ENCODE data around the gene MAP2K4.
A peak's percentile ranks its signal among the peaks of the same experiment; 100 is the strongest.

Gene MAP2K4

GRCh38 chr17:12089809-12090384 lies 69.2 kb downstream of the MAP2K4 start:
- Histone ChIP-seq H3K4ac (ENCODE audit: low read depth in 1 of 2, low read length in 2 of 2) (peak overlapping the region in 1 of 2 experiments; percentile 31), H3K23ac (ENCODE audit: low read length in 2 of 2) (no peak overlapping the region), H3K4me2 (ENCODE audit: low read length, poor library complexity, severe bottlenecking) (no peak overlapping the region), H3K79me1 (replicated peaks; ENCODE audit: low read length, poor library complexity, severe bottlenecking) (peaks cover 27% of the 10 kb centered on the region), H3K18ac (ENCODE audit: low read depth in 1 of 2, low read length in 2 of 2) (peak overlapping the region in 1 of 2 experiments; percentile 72), H3K9ac (ENCODE audit: low read length) (no peak overlapping the region), H2BK15ac (ENCODE audit: low read depth, poor library complexity, severe bottlenecking) (no peak overlapping the region), H3K9me3 (ENCODE audit: control insufficient read depth, low read length) (no peaks in the 10 kb centered on the region), H3K27me3 (ENCODE audit: control insufficient read depth in 1 of 2, insufficient read depth in 1 of 2, low read length in 2 of 2) (no peaks in the 10 kb centered on the region), H2BK120ac (ENCODE audit: low read depth, low read length) (no peak overlapping the region), H4K8ac (ENCODE audit: low read length) (peak overlapping the region; percentile 29), H3K36me3 (ENCODE audit: control insufficient read depth in 1 of 2, insufficient read depth in 2 of 2, low read depth in 1 of 2, low read length in 2 of 2) (peaks cover 0 to 10% of the 10 kb centered on the region in 2 experiments), H4K91ac (ENCODE audit: low read length) (no peak overlapping the region), H2AK5ac (ENCODE audit: low read length, severe bottlenecking) (peak overlapping the region; percentile 18), H3K27ac (ENCODE audit: low read length, poor library complexity, severe bottlenecking) (peak overlapping the region; percentile 41), H3K4me1 (ENCODE audit: control insufficient read depth, insufficient read depth, low read depth, low read length) (peaks cover 2% of the 10 kb centered on the region), H3K14ac (ENCODE audit: low read length in 2 of 2) (no peak overlapping the region), H3K4me3 (ENCODE audit: insufficient read depth in 1 of 2, low read depth in 1 of 2, low read length in 2 of 2) (no peak overlapping the region), H2BK12ac (ENCODE audit: low read length in 2 of 2) (peak overlapping the region in 1 of 2 experiments; percentile 63), H2AFZ (ENCODE audit: low read depth, low read length) (no peak overlapping the region), H2BK5ac (ENCODE audit: low read depth, low read length, poor library complexity, severe bottlenecking) (no peak overlapping the region)
- WGBS = 100% methylated on average over 1 of the region's 3 CpGs
- DNase-seq = peak; percentile 66

DNA sequence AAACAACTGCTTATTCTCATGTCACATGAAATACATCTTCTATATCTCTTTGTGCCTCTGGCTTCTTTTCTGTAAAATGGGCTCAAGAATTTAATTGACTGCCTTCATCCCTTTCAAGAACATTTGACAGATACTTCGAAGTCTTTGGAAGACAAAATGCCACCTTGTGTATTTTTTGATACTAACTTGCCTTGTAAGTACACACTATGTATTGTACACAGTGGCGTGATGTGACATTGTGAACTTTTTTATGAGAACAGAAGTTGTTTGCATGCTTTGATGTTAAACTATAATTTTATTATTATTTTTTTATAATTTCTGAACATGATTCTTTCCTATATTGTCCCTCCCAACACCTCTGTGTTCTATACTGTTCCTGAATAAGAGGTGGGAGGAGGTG lies 73.7 kb downstream of the MAP2K4 start:
- Histone ChIP-seq H3K27me3 (ENCODE audit: control insufficient read depth in 1 of 2, insufficient read depth in 1 of 2, low read length in 2 of 2) (no peaks in the 10 kb centered on the region), H3K23ac (ENCODE audit: low read length in 2 of 2) (no peak overlapping the region), H3K4me1 (ENCODE audit: control insufficient read depth, insufficient read depth, low read depth, low read length) (peaks cover 2% of the 10 kb centered on the region), H3K4ac (ENCODE audit: low read depth in 1 of 2, low read length in 2 of 2) (no peak overlapping the region), H3K27ac (ENCODE audit: low read length, poor library complexity, severe bottlenecking) (no peak overlapping the region), H3K36me3 (ENCODE audit: control insufficient read depth in 1 of 2, insufficient read depth in 2 of 2, low read depth in 1 of 2, low read length in 2 of 2) (peaks cover 0 to 35% of the 10 kb centered on the region in 2 experiments), H2BK15ac (ENCODE audit: low read depth, poor library complexity, severe bottlenecking) (no peak overlapping the region), H3K4me2 (ENCODE audit: low read length, poor library complexity, severe bottlenecking) (no peak overlapping the region), H2AK5ac (ENCODE audit: low read length, severe bottlenecking) (no peak overlapping the region), H3K79me1 (replicated peaks; ENCODE audit: low read length, poor library complexity, severe bottlenecking) (peaks cover 16% of the 10 kb centered on the region), H4K8ac (ENCODE audit: low read length) (no peak overlapping the region), H3K9ac (ENCODE audit: low read length) (no peak overlapping the region), H2BK12ac (ENCODE audit: low read length in 2 of 2) (no peak overlapping the region), H3K9me3 (ENCODE audit: control insufficient read depth, low read length) (no peaks in the 10 kb centered on the region), H2BK5ac (ENCODE audit: low read depth, low read length, poor library complexity, severe bottlenecking) (no peak overlapping the region), H3K4me3 (ENCODE audit: insufficient read depth in 1 of 2, low read depth in 1 of 2, low read length in 2 of 2) (no peak overlapping the region), H2BK120ac (ENCODE audit: low read depth, low read length) (no peak overlapping the region), H2AFZ (ENCODE audit: low read depth, low read length) (no peak overlapping the region), H3K18ac (ENCODE audit: low read depth in 1 of 2, low read length in 2 of 2) (no peak overlapping the region), H4K91ac (ENCODE audit: low read length) (no peak overlapping the region), H3K14ac (ENCODE audit: low read length in 2 of 2) (no peak overlapping the region)
- no CpG with 5 or more reads among the region's 2 CpGs for WGBS
- no peak for DNase-seq

GRCh38 chr17:12095522-12095921 lies 74.8 kb downstream of the MAP2K4 start:
- Histone ChIP-seq H2AFZ (ENCODE audit: low read depth, low read length) (no peak overlapping the region), H3K4me2 (ENCODE audit: low read length, poor library complexity, severe bottlenecking) (no peak overlapping the region), H3K27me3 (ENCODE audit: control insufficient read depth in 1 of 2, insufficient read depth in 1 of 2, low read length in 2 of 2) (no peaks in the 10 kb centered on the region), H4K8ac (ENCODE audit: low read length) (no peak overlapping the region), H2BK5ac (ENCODE audit: low read depth, low read length, poor library complexity, severe bottlenecking) (no peak overlapping the region), H2BK15ac (ENCODE audit: low read depth, poor library complexity, severe bottlenecking) (no peak overlapping the region), H3K23ac (ENCODE audit: low read length in 2 of 2) (no peak overlapping the region), H3K18ac (ENCODE audit: low read depth in 1 of 2, low read length in 2 of 2) (no peak overlapping the region), H3K36me3 (ENCODE audit: control insufficient read depth in 1 of 2, insufficient read depth in 2 of 2, low read depth in 1 of 2, low read length in 2 of 2) (peaks cover 0 to 47% of the 10 kb centered on the region in 2 experiments), H3K4ac (ENCODE audit: low read depth in 1 of 2, low read length in 2 of 2) (no peak overlapping the region), H2BK12ac (ENCODE audit: low read length in 2 of 2) (no peak overlapping the region), H3K79me1 (replicated peaks; ENCODE audit: low read length, poor library complexity, severe bottlenecking) (peaks cover 14% of the 10 kb centered on the region), H4K91ac (ENCODE audit: low read length) (no peak overlapping the region), H3K14ac (ENCODE audit: low read length in 2 of 2) (no peak overlapping the region), H3K9me3 (ENCODE audit: control insufficient read depth, low read length) (no peaks in the 10 kb centered on the region), H2AK5ac (ENCODE audit: low read length, severe bottlenecking) (no peak overlapping the region), H3K27ac (ENCODE audit: low read length, poor library complexity, severe bottlenecking) (no peak overlapping the region), H3K4me1 (ENCODE audit: control insufficient read depth, insufficient read depth, low read depth, low read length) (no peaks in the 10 kb centered on the region), H3K9ac (ENCODE audit: low read length) (no peak overlapping the region), H3K4me3 (ENCODE audit: insufficient read depth in 1 of 2, low read depth in 1 of 2, low read length in 2 of 2) (no peak overlapping the region), H2BK120ac (ENCODE audit: low read depth, low read length) (no peak overlapping the region)
- WGBS = 95% methylated on average over 2 of the region's 5 CpGs
- DNase-seq = no peak

- no peak overlapping the region for H2BK15ac ChIP-seq (ENCODE audit: low read depth, poor library complexity, severe bottlenecking)
Measured at GRCh38 chr17:12097326-12097725, 76.6 kb downstream of the MAP2K4 start.

More at GRCh38 chr17:12097326-12097725, 76.6 kb downstream of the MAP2K4 start:
- H3K36me3 ChIP-seq (ENCODE audit: control insufficient read depth in 1 of 2, insufficient read depth in 2 of 2, low read depth in 1 of 2, low read length in 2 of 2) = peaks cover 0 to 52% of the 10 kb centered on the region in 2 experiments
- H3K4ac ChIP-seq (ENCODE audit: low read depth in 1 of 2, low read length in 2 of 2) = no peak overlapping the region
- H3K9ac ChIP-seq (ENCODE audit: low read length) = no peak overlapping the region
- no peak overlapping the region for H4K91ac ChIP-seq (ENCODE audit: low read length)
- H3K14ac ChIP-seq (ENCODE audit: low read length in 2 of 2) = no peak overlapping the region
- no peak overlapping the region for H2BK120ac ChIP-seq (ENCODE audit: low read depth, low read length)
- H3K27me3 ChIP-seq (ENCODE audit: control insufficient read depth in 1 of 2, insufficient read depth in 1 of 2, low read length in 2 of 2) = no peaks in the 10 kb centered on the region
- H2BK12ac ChIP-seq (ENCODE audit: low read length in 2 of 2) = no peak overlapping the region
- H2AK5ac ChIP-seq (ENCODE audit: low read length, severe bottlenecking) = no peak overlapping the region
- WGBS = 90% methylated on average over 3 of the region's 3 CpGs
- H3K27ac ChIP-seq (ENCODE audit: low read length, poor library complexity, severe bottlenecking) = no peak overlapping the region
- no peak overlapping the region for H2AFZ ChIP-seq (ENCODE audit: low read depth, low read length)
- H3K79me1 ChIP-seq (replicated peaks; ENCODE audit: low read length, poor library complexity, severe bottlenecking) = peaks cover 10% of the 10 kb centered on the region
- H4K8ac ChIP-seq (ENCODE audit: low read length) = no peak overlapping the region
- H3K4me2 ChIP-seq (ENCODE audit: low read length, poor library complexity, severe bottlenecking) = no peak overlapping the region
- H3K9me3 ChIP-seq (ENCODE audit: control insufficient read depth, low read length) = no peaks in the 10 kb centered on the region
- no peak overlapping the region for H3K4me3 ChIP-seq (ENCODE audit: insufficient read depth in 1 of 2, low read depth in 1 of 2, low read length in 2 of 2)
- H2BK5ac ChIP-seq (ENCODE audit: low read depth, low read length, poor library complexity, severe bottlenecking) = no peak overlapping the region
- no peaks in the 10 kb centered on the region for H3K4me1 ChIP-seq (ENCODE audit: control insufficient read depth, insufficient read depth, low read depth, low read length)
- H3K18ac ChIP-seq (ENCODE audit: low read depth in 1 of 2, low read length in 2 of 2) = no peak overlapping the region
- DNase-seq = no peak
- no peak overlapping the region for H3K23ac ChIP-seq (ENCODE audit: low read length in 2 of 2)
